GM12878 (cell line): ENCODE data around the gene GTF2H1.

Experiments
- BCL3 ChIP-seq: IDR thresholded peaks from 2 replicates; pipeline ENCODE4 v1.6.1; 2011; ENCODE audit warnings: borderline replicate concordance, low read depth, mild to moderate bottlenecking, moderate library complexity, low read length; ENCODE audit not compliant: insufficient read depth, poor library complexity, severe bottlenecking
- CHD1 ChIP-seq: IDR thresholded peaks from 2 replicates; pipeline ENCODE4 v1.6.1; 2012; ENCODE audit warnings: low read depth, low read length, improper control_type of control experiment
- CHD4 ChIP-seq: fragments of 200-600 bp; sonication (generic); IDR thresholded peaks from 2 replicates; pipeline ENCODE4 v1.6.1; 2016; ENCODE audit warnings: mild to moderate bottlenecking
- CTCF ChIP-seq, 3 experiments: IDR thresholded peaks in 2 of 3; conservative IDR thresholded peaks in 1 of 3; 2 replicates each; pipeline ENCODE4 v1.5.1; 2011; ENCODE audit warnings: low read depth in 3 of 3, low read length in 3 of 3, mild to moderate bottlenecking in 3 of 3, control low read depth in 2 of 3, moderate library complexity in 2 of 3, inconsistent platforms in 1 of 3, mixed read lengths in 1 of 3; ENCODE audit not compliant: control insufficient read depth in 2 of 3, insufficient read depth in 1 of 3; ENCODE audit errors: extremely low read depth in 1 of 3
- EZH2 ChIP-seq: IDR thresholded peaks from 2 replicates; pipeline ENCODE4 v1.6.1; 2012; ENCODE audit warnings: low read depth, mild to moderate bottlenecking, control low read depth, inconsistent platforms, low read length, borderline replicate concordance; ENCODE audit not compliant: control insufficient read depth
- FOXK2 ChIP-seq: fragments of 450-650 bp; IDR thresholded peaks from 2 replicates; pipeline ENCODE4 v1.6.1; 2017; ENCODE audit warnings: mild to moderate bottlenecking, moderate library complexity
- FOXM1 ChIP-seq: IDR thresholded peaks from 2 replicates; pipeline ENCODE4 v1.6.1; 2012; ENCODE audit warnings: low read depth, mild to moderate bottlenecking, inconsistent platforms, low read length, moderate library complexity
- IRF3 ChIP-seq: fragments of 450-650 bp; IDR thresholded peaks from 2 replicates; pipeline ENCODE4 v1.6.1; 2014; ENCODE audit warnings: mild to moderate bottlenecking
- KDM1A ChIP-seq: fragments of 200-600 bp; sonication (generic); IDR thresholded peaks from 2 replicates; pipeline ENCODE4 v1.6.1; 2016; ENCODE audit warnings: borderline replicate concordance
- POLR2AphosphoS5 ChIP-seq: IDR thresholded peaks from 2 replicates; pipeline ENCODE4 v1.6.1; 2011; ENCODE audit warnings: mild to moderate bottlenecking, low read length, inconsistent platforms
- RAD21 ChIP-seq: IDR thresholded peaks from 2 replicates; pipeline ENCODE4 v1.6.1; 2011; ENCODE audit warnings: mild to moderate bottlenecking, low read depth, low read length, moderate library complexity; ENCODE audit not compliant: insufficient read depth
- SKIL ChIP-seq: fragments of 450-650 bp; IDR thresholded peaks from 2 replicates; pipeline ENCODE4 v1.6.1; 2017; ENCODE audit warnings: mild to moderate bottlenecking, low read depth, inconsistent platforms; ENCODE audit not compliant: poor library complexity, severe bottlenecking
- SMAD1 ChIP-seq: fragments of 450-650 bp; IDR thresholded peaks from 2 replicates; pipeline ENCODE4 v1.6.1; 2018; ENCODE audit warnings: mild to moderate bottlenecking, low read depth; ENCODE audit not compliant: partially characterized antibody
- YY1 ChIP-seq: IDR thresholded peaks from 2 replicates; pipeline ENCODE4 v1.6.1; 2011; ENCODE audit warnings: low read depth, mild to moderate bottlenecking, low read length

GRCh38 chr11:18332302-18332701 is 9.9 kb downstream of the GTF2H1 start:
- no peak for TF ChIP-seq YY1
- no peak for TF ChIP-seq EZH2
- no peak for TF ChIP-seq FOXM1
- TF ChIP-seq IRF3: no peak
- no peak for TF ChIP-seq BCL3
- TF ChIP-seq CHD4: no peak
- no peak for TF ChIP-seq POLR2AphosphoS5
- TF ChIP-seq CTCF (IDR thresholded peaks at IDR 0.05 in 2 of 3, conservative IDR thresholded peaks at IDR 0.05 in 1 of 3; ENCODE audit: control insufficient read depth in 2 of 3, extremely low read depth in 1 of 3, insufficient read depth in 1 of 3, low read depth in 3 of 3, low read length in 3 of 3): no peak
- TF ChIP-seq SMAD1: no peak
- no peak for TF ChIP-seq SKIL
- no peak for TF ChIP-seq FOXK2
- TF ChIP-seq CHD1: no peak
- no peak for TF ChIP-seq KDM1A
- no peak for TF ChIP-seq RAD21
